Suprapubic skin (tissue), 4 donors: Measurements from ENCODE around the gene CXCR5. TPM values are rescaled to one million over a fixed set of nuclear protein-coding genes. Genes with fewer than 3 reads are reported as not detected.

Experiments used
- DNase-seq, 2 donors: peaks; one replicate each; pipeline ENCODE4 v3.0.0-alpha.2; 2019; ENCODE audit warnings: low spot score in 2 of 2
- H3K27ac ChIP-seq: fragments of 200-600 bp; sonication (generic); one replicate; pipeline ENCODE4 v1.5.1; 2019
- H3K27me3 ChIP-seq: fragments of 200-600 bp; sonication (generic); one replicate; pipeline ENCODE4 v1.5.1; 2019
- H3K36me3 ChIP-seq: fragments of 200-600 bp; sonication (generic); one replicate; pipeline ENCODE4 v1.5.1; 2019
- H3K4me1 ChIP-seq: fragments of 200-600 bp; sonication (generic); one replicate; pipeline ENCODE4 v1.5.1; 2019
- H3K4me3 ChIP-seq: fragments of 200-600 bp; sonication (generic); one replicate; pipeline ENCODE4 v1.5.1; 2019; ENCODE audit warnings: mild to moderate bottlenecking
- H3K9me3 ChIP-seq: fragments of 200-600 bp; sonication (generic); one replicate; pipeline ENCODE4 v1.5.1; 2019
- EP300 ChIP-seq: sonication (generic); formaldehyde crosslinking; IDR thresholded peaks from one replicate; pipeline ENCODE4 v1.6.1; 2017; ENCODE audit warnings: antibody characterized with exemption
- POLR2A ChIP-seq, 2 donors: fragments of 450-650 bp; IDR thresholded peaks; one replicate each; pipeline ENCODE4 v1.6.1; 2017; ENCODE audit warnings: antibody characterized with exemption in 2 of 2, mild to moderate bottlenecking in 2 of 2, moderate library complexity in 2 of 2
- POLR2AphosphoS5 ChIP-seq, 3 donors: sonication (generic); formaldehyde crosslinking; IDR thresholded peaks; one replicate each; pipeline ENCODE4 v1.6.1; 2017; ENCODE audit warnings: antibody characterized with exemption in 3 of 3
- WGBS: methylation state at CpG from one replicate; pipeline ENCODE4 v1.1.5; 2018; 5-methylcytosine and 5-hydroxymethylcytosine counted together
- total RNA-seq, 4 donors: library from RNA; depleted of rRNA; stranded (reverse); fragments of >200 nt; gene quantifications; one replicate each; pipeline ENCODE4 v1.1.0, GENCODE V29; 2016
- TF ChIP-seq, protein P1 (sequence below), 2 donors: fragments of 200-600 bp in 1 of 2; fragments of 450-650 bp in 1 of 2; sonication (generic) in 1 of 2; IDR thresholded peaks; one replicate each; pipeline ENCODE4 v1.5.1; 2016 to 2019; ENCODE audit warnings: antibody characterized with exemption in 2 of 2, mild to moderate bottlenecking in 1 of 2, moderate library complexity in 1 of 2

Gene CXCR5
- total RNA-seq, 4 donors from 2014 or later, result not detected

DNA sequence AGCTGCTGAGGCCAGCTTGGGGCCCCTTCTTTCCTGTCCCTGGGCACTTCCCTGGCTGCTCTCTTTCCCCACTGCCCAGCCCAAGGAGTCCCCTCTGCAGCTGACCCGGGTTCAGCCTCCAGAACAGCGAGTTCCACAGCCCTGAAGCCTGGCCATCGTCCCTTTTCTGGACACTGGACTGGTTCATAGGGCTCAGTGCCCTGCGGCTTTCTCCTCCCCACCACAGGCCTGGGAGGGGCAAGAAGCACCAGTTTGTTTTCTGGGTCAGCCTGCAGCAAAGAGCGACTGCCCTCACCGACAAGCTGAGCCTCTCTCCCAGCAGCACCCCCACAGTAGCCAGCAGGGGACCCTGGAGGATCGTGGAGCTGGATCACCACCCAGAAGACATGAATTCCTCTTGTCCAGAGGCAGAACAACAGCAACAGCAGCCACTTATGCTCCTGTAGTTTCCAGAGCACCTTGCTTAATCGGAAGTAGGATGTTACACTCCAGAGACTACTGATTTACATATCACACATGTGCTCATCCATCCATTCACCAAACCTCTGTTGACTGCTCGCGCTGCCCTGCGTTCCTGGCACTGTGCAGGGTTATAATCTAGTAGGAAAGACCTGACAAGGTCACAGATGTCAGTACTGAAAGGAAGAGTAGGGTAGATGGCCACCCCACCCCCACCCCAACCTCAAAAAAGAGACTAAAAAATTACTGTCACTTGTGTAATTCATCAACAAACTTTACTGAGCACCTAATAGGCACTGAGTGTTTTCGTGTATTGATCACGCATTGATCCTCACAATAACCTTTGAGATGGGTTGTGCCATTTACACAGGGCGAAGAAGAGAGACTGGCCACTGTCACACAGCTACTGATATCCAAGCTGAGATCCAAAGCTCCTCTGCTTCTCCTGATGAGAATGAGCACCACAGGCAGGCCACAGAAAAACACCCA lies 13.0 kb upstream of the CXCR5 start:
- no peak for DNase-seq
- Histone ChIP-seq H3K9me3 (no peaks in the 10 kb centered on the region), H3K27ac (peak overlapping the region; percentile 79), H3K4me1 (peaks cover 19% of the 10 kb centered on the region), H3K36me3 (no peaks in the 10 kb centered on the region), H3K4me3 (peak overlapping the region; percentile 24), H3K27me3 (no peaks in the 10 kb centered on the region)
- WGBS, result 55% methylated on average over 14 of the region's 14 CpGs
- TF ChIP-seq EP300 (no peak), POLR2AphosphoS5 (IDR thresholded peaks at IDR 0.05) (no peak)

GRCh38 chr11:118872403-118872821 lies 11.3 kb upstream of the CXCR5 start:
- Histone ChIP-seq H3K4me1 (peaks cover 26% of the 10 kb centered on the region), H3K27ac (no peak overlapping the region), H3K36me3 (no peaks in the 10 kb centered on the region), H3K9me3 (no peaks in the 10 kb centered on the region), H3K4me3 (no peak overlapping the region), H3K27me3 (no peaks in the 10 kb centered on the region)
- no peak for DNase-seq
- TF ChIP-seq POLR2AphosphoS5 (IDR thresholded peaks at IDR 0.05), result no peak
- TF ChIP-seq EP300, result no peak
- 83% methylated on average over 17 of the region's 17 CpGs for WGBS

- H3K27me3 ChIP-seq, result no peaks in the 10 kb centered on the region
- H3K27ac ChIP-seq, result no peak overlapping the region
- no peaks in the 10 kb centered on the region for H3K36me3 ChIP-seq
- no peak overlapping the region for H3K4me3 ChIP-seq
- H3K4me1 ChIP-seq, result peaks cover 26% of the 10 kb centered on the region
- WGBS, result 91% methylated on average over 4 of the region's 4 CpGs
- no peak for TF ChIP-seq POLR2AphosphoS5 (IDR thresholded peaks at IDR 0.05)
- TF ChIP-seq POLR2A (IDR thresholded peaks at IDR 0.05), result no peak
- TF ChIP-seq, protein P1, sequence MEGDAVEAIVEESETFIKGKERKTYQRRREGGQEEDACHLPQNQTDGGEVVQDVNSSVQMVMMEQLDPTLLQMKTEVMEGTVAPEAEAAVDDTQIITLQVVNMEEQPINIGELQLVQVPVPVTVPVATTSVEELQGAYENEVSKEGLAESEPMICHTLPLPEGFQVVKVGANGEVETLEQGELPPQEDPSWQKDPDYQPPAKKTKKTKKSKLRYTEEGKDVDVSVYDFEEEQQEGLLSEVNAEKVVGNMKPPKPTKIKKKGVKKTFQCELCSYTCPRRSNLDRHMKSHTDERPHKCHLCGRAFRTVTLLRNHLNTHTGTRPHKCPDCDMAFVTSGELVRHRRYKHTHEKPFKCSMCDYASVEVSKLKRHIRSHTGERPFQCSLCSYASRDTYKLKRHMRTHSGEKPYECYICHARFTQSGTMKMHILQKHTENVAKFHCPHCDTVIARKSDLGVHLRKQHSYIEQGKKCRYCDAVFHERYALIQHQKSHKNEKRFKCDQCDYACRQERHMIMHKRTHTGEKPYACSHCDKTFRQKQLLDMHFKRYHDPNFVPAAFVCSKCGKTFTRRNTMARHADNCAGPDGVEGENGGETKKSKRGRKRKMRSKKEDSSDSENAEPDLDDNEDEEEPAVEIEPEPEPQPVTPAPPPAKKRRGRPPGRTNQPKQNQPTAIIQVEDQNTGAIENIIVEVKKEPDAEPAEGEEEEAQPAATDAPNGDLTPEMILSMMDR (IDR thresholded peaks at IDR 0.05), result no peak
- no peak for TF ChIP-seq EP300
- no peaks in the 10 kb centered on the region for H3K9me3 ChIP-seq
- DNase-seq, result no peak
Observed at GRCh38 chr11:118873804-118874203, 9.9 kb upstream of the CXCR5 start.

DNA sequence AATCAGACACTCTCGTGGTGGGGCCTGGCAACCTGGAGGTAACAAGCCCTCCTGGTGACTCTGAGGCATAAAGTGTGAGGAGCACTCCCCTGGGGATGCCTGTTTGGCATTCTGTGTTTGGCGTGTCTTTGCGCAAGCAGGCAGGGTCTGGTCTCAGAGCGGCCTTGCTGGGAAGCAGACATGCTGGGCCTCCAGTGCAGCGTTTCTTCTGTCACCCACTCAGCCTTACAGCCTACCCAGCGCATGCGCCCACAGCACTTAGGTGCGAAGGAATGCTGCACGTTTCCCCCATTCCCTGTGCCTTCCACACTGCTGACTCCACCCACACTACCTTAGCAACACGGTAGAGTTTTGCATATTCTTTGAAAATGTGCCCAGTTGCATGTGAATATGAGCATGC lies 7.4 kb upstream of the CXCR5 start:
- WGBS, result 76% methylated on average over 5 of the region's 10 CpGs
- no peaks in the 10 kb centered on the region for H3K36me3 ChIP-seq
- H3K4me3 ChIP-seq, result no peak overlapping the region
- TF ChIP-seq EP300 (no peak), POLR2A (IDR thresholded peaks at IDR 0.05) (no peak), POLR2AphosphoS5 (IDR thresholded peaks at IDR 0.05) (no peak)
- TF ChIP-seq, protein P1 (IDR thresholded peaks at IDR 0.05), result no peak
- H3K9me3 ChIP-seq, result no peaks in the 10 kb centered on the region
- peaks cover 7% of the 10 kb centered on the region for H3K4me1 ChIP-seq
- no peak for DNase-seq
- H3K27ac ChIP-seq, result no peak overlapping the region
- no peaks in the 10 kb centered on the region for H3K27me3 ChIP-seq

- no peak for DNase-seq
- Histone ChIP-seq H3K27ac (no peak overlapping the region), H3K27me3 (no peaks in the 10 kb centered on the region), H3K9me3 (no peaks in the 10 kb centered on the region), H3K4me1 (peaks cover 7% of the 10 kb centered on the region), H3K36me3 (no peaks in the 10 kb centered on the region), H3K4me3 (no peak overlapping the region)
- no peak for TF ChIP-seq POLR2A (IDR thresholded peaks at IDR 0.05)
- no peak for TF ChIP-seq EP300
- no peak for TF ChIP-seq POLR2AphosphoS5 (IDR thresholded peaks at IDR 0.05)
- TF ChIP-seq, protein P1 (IDR thresholded peaks at IDR 0.05), result no peak
- 77% methylated on average over 11 of the region's 11 CpGs for WGBS
Observed at GRCh38 chr11:118877487-118878162, 6.1 kb upstream of the CXCR5 start.

- Histone ChIP-seq H3K9me3 (no peaks in the 10 kb centered on the region), H3K36me3 (no peaks in the 10 kb centered on the region), H3K4me3 (no peak overlapping the region), H3K27ac (no peak overlapping the region), H3K27me3 (no peaks in the 10 kb centered on the region), H3K4me1 (peaks cover 7% of the 10 kb centered on the region)
- TF ChIP-seq POLR2A (IDR thresholded peaks at IDR 0.05), result no peak
- no peak for DNase-seq
- WGBS, result 73% methylated on average over 4 of the region's 4 CpGs
Observed at GRCh38 chr11:118878163-118878563, 5.5 kb upstream of the CXCR5 start.
